ENCODE results near the gene PTPA.

The PTPA gene

DNA sequence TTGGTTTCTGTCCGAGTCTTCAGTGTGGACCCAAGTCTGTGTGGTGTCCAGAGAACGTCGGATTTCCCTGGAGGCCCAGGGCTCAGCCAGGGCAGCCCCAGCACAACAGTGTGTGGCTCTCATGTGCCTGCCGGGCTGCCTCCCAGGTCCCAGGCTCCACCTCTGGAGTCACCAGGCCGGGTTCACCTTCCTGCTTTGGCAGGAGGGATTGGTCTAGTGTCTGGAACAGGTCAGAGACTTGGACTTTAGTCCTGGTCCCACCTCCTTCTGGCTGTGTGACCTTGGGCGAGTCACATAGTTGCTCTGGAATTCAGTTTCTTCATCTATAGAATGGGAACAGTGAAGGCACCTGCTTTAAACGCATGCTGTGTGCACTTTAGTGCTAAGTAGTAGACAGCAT, 27.1 kb upstream of the PTPA start:
- no peak for DNase-seq

DNA sequence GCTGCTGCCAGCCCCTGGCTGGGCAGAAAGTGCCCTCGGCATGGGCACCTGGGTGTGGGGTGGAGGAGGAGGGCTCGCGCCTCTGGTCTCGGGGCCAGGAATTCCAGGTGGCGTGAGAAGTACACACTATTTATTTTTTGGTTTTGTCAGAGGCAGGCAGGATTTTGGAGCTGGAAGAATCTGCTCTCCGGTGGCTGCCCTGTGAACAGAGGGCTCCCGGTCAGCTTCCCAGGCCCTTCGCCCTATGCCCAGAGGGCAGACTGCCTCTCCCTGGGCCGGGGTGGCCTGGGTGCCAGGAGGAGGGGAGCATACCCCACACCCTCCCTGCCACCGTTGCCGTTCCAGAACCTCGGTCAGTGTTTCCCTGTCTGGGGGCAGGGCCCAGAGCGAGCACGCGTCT, 22.0 kb upstream of the PTPA start:
- DNase-seq = no peak

GRCh38 chr9:129093602-129094386, 17.4 kb upstream of the PTPA start:
- DNase-seq = no peak

DNA sequence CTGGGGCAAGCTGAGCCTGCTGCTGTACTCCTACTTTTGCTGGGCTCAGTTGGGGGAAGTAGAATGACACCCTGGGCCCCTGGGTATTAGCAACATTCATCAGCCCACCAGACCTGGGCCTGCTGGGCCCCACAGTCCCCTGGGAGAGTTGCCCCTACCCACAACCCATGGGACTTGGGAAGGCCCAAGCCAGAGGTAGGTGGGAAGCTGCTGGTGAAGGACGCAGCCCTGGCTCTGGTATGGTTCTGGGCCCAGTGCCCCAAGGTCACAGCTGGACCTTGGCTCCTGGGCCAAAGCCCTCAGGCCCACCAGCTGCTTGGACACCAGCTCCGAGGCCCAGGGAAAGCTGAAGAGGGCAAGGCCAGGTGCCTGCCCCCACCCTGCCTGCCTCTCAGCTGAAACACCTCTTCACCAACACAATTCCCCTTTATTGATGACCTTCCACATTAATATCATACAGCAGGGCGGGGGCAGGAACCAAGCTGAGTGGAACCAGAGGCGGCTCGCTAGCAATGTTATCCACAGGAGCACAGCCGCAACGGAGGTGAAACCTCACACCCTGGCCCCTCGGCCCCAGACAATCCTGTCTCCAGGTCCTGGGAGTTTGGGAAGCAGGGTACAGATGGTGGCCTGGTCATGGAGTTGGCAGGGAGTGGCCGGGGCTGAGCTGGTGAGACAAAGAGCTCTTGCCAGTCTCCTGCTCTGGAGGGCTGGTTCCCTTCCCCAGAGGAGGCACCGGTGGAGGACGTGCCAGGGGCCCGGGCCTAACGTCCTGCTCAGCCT, 16.6 kb upstream of the PTPA start:
- DNase-seq = no peak

DNA sequence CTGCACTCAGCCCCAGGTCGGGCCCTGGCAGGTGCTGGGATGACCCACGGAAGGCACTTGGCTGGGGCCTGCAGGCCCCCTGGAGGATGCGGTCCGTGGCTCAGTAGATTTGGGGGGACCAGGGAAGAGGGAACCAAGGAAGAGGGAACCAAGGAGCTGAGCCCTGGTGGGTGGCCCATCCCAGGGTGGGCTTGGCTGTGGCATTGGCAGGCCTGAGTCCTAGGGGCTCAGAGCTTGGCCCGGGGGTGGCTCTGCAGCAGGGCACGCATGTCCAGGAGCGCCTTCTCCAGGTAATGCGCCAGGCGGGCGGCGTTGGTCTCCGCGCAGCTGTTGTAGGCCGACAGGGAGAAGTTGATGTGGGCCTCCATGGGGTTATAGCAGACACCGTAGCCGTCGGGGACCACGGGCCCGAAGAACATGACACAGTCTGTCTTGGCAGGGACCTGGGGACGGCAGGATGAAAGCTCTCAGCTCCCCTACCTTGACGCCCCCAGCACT, 16.0 kb upstream of the PTPA start:
- no peak for DNase-seq

- DNase-seq = no peak
Measured at GRCh38 chr9:129095908-129096307, 15.3 kb upstream of the PTPA start.

GRCh38 chr9:129097671-129098306, 13.4 kb upstream of the PTPA start:
- no peak for DNase-seq

DNA sequence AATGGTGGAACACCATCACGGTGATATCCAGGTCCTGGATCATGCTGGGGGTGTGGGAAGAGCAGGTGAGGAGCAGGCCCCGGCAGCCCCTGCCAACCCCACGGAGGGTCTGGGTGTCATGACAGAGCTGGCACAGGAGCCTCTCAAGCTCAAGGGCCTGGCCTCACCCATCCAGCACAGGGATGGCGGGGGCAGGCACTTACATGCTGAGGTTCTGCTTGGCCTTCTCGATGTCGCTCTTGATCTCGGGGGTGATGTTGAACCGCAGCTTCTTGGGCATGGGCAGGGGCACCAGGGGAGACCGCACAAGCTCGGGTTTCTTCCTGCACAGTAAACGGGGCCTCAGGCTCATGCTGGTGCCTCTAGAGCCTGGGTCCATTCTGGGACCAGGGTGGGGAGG, 12.9 kb upstream of the PTPA start:
- DNase-seq = no peak

- no peak for DNase-seq
Measured at GRCh38 chr9:129100383-129101169, 10.6 kb upstream of the PTPA start.

GRCh38 chr9:129101279-129101678, 9.9 kb upstream of the PTPA start:
- DNase-seq = no peak

DNA sequence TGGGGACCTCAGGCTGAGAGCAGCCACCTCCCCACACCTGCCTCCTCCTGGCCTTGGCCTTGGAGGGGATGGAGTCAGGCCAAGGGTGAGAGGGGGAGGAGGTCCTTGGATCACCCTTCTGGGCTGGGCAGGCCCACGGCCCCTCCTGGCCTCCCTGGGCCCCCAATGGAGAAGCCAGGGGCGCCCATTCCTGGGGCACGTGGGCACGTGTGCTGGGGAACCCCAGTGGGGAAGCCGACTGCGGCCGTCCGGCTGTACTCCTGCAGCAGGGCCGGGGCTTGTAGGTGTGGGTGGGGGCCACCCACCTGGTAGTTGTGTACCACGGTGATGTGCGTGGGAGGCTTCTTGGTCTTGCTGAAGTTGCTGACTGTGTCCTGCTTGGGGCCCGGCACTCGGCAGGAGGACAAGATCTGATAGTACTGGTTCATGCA, 9.1 kb upstream of the PTPA start:
- no peak for DNase-seq

GRCh38 chr9:129102791-129103594, 8.2 kb upstream of the PTPA start:
- DNase-seq = no peak

DNA sequence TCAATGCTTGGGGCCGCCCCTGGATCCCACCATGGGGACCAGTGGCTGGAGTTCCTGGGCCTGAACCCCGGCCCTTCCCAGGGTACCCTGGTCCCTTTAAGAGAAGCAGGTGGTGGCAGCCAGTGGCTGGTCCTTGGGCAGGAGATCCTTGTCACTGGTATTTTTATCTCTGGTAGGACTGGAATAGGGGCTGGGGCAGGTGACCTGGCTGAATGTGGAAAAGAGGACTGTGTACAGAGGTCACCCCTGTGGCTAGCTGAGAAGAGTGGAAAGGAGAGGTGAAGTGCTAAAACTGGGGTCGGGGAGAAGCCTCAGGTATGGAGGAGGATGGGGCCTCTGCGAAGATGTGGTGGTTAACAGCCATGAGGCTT, 7.6 kb upstream of the PTPA start:
- no peak for DNase-seq

DNA sequence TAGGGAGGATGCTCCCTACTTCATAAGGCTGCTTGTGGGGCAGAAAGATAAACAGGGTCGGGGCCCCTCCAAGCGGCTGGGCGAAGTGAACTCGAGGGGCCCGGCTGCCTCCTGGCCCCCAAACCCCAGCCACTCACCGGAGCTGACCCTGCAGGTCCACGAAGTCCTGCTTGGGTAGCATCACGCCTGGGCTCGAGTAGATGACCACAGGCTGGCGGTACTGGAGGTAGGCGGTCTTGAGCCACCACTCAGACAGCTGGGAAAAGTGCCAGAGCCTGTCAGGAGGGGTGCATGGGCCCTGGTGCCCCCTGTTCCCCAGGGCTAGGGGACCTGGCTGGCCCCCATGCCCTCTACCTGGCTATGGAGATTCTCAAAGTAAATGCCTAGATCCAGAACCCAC, 7.2 kb upstream of the PTPA start:
- no peak for DNase-seq

- DNase-seq = no peak
Measured at GRCh38 chr9:129105857-129106694, 5.1 kb upstream of the PTPA start.

DNA sequence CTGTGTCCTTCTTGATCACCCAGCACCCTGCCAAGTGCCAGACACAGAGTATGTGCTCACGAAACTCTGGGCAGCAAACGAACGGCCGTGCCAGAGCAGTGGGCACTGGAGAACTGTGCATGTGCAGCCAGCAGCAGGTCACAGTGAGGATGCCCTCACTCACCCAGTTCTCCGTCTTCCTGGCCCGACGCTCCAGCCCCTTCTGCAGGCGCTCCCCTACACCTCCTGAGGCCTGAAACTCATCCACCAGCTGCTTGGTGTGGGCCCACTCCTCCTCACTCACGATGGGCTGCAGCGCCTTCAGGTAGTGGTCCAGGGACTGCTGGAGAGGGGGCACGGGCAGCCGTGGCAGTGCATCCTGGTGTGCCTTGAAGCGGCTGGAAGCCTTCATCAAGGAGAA, 3.6 kb upstream of the PTPA start:
- DNase-seq = no peak

DNA sequence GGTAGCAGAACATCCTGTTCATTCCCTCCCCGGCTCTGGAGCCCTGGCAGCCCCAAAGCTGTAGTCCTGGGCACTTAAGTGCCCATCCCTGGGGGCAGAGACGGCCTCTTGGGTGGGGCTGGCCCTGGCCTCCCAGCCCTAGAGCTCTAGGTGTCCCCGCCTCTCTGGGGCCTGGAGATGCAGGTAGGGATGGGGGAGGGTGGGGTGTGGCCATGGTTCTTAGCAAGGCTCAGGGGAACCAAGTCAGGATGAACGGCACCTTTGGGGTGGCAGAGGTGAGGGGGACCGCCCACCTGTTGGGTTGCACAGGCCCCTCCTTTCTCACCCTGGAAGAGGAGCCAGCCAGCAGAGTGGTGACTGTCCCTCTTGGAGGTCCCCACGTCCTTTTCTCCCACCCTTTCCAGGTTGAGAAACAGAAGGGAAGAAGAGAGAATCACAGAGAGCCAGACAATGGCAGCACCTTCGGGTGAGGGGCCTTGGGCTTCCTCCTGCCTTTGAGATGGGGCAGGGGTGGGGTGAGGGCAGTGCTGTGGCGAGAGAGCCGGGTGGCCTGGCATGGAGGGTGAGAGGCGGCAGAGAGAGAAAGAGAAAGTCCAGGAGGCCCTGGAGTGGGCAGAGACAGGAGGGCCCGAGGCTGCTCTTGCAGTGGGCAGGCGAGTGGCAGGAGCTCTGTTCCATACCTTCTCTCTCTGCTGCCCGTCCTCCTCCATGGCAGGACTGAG, 3.0 kb upstream of the PTPA start:
- no peak for DNase-seq

GRCh38 chr9:129108805-129109536, 2.2 kb upstream of the PTPA start:
- no peak for DNase-seq

DNA sequence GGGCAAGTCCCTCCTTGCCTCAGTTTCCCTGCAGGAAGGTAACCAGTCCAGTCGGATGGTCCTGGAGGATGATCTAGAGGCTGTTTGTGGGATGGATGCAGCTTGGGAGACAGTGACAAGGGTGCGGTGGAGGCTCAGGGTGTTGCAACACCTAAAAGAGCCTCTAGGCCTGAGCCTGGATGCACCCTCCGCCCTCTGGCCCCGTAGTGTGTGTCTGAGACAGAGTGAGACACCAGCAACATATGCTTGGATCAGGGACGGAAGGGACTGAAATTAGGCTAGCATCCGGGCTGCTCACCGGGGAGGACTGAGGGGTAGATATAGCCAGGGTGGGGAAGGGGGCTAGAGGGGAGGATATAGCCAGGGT, 1.7 kb upstream of the PTPA start:
- no peak for DNase-seq
